ENCODE results near the gene WWC1. TPM values are rescaled to one million over a fixed set of nuclear protein-coding genes. Genes with fewer than 3 reads are reported as not detected.

The WWC1 gene
- total RNA-seq, 2 donors from 2014 or later, result 40.0 to 49.4 TPM

- Histone ChIP-seq H3K4me3 (no peak overlapping the region), H3K4me1 (peaks cover 28% of the 10 kb centered on the region), H3K27ac (peak overlapping the region in 2 of 4 donors; percentile 15 to 24), H3K27me3 (no peaks in the 10 kb centered on the region), H3K36me3 (replicated peaks in 1 of 2; ENCODE audit: insufficient read depth in 1 of 2, low read depth in 2 of 2) (no peaks in the 10 kb centered on the region), H3K9me3 (no peaks in the 10 kb centered on the region)
- no peak for TF ChIP-seq POLR2A (IDR thresholded peaks at IDR 0.05)
- TF ChIP-seq, protein P1, sequence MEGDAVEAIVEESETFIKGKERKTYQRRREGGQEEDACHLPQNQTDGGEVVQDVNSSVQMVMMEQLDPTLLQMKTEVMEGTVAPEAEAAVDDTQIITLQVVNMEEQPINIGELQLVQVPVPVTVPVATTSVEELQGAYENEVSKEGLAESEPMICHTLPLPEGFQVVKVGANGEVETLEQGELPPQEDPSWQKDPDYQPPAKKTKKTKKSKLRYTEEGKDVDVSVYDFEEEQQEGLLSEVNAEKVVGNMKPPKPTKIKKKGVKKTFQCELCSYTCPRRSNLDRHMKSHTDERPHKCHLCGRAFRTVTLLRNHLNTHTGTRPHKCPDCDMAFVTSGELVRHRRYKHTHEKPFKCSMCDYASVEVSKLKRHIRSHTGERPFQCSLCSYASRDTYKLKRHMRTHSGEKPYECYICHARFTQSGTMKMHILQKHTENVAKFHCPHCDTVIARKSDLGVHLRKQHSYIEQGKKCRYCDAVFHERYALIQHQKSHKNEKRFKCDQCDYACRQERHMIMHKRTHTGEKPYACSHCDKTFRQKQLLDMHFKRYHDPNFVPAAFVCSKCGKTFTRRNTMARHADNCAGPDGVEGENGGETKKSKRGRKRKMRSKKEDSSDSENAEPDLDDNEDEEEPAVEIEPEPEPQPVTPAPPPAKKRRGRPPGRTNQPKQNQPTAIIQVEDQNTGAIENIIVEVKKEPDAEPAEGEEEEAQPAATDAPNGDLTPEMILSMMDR (IDR thresholded peaks at IDR 0.05), result no peak
- peak; percentile 34 for ATAC-seq
- DNase-seq, result no peak
- WGBS, 2 donors, result 62 to 70% methylated on average over 2 of the region's 2 CpGs
- intact Hi-C loops (cut with DNase I), result no loop called here
These were observed 68.5 kb downstream of the WWC1 start for GRCh38 chr5:168359820-168360460.

DNA sequence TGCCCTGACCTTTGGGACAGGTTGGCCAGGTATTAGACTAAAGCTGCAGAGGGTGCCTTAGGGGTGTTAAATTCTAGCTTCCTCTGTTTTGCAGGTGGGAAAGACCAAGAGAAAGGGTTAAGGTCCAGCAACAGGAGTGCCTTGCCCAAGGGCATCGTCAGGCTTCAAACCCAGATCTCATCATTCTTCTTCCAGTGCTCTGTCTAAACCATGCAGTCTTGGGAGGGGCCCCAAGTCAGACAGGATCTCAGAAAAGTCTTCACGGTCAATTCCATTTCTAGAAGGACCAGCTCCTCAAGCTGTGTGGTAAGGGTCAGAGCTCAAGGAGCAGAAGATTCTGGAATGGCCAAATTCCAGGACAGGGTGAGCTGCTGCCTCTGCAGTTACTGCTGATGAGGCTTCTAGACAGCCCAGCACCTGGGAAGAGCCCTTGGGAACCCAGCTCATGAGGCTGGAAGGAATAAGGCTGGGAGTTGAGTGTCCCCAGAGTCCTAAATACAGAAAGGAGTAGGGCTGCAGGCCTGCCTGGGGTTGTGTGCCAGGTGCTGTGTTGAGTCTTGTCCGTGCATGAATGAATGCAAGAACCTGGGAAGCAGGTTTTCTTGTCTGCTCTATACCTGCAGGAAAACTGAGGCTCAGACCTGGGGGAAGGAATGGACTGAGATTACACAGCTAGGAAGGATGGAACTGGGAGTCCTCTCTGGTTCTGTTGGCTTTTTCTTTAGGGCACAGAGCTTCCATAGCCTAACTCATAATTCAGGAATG lies 69.3 kb downstream of the WWC1 start:
- H3K36me3 ChIP-seq (replicated peaks in 1 of 2; ENCODE audit: insufficient read depth in 1 of 2, low read depth in 2 of 2), result no peaks in the 10 kb centered on the region
- ATAC-seq, result no peak
- 72 to 80% methylated on average over 3 of the region's 3 CpGs for WGBS, 2 donors
- intact Hi-C loops (cut with DNase I), result no loop called here
- H3K27ac ChIP-seq, result peak overlapping the region in 1 of 4 donors; percentile 15
- DNase-seq, result no peak
- TF ChIP-seq, protein P1 (IDR thresholded peaks at IDR 0.05), result no peak
- TF ChIP-seq POLR2A (IDR thresholded peaks at IDR 0.05), result no peak
- H3K4me1 ChIP-seq, result peaks cover 35% of the 10 kb centered on the region
- H3K9me3 ChIP-seq, result no peaks in the 10 kb centered on the region
- H3K27me3 ChIP-seq, result no peaks in the 10 kb centered on the region
- H3K4me3 ChIP-seq, result no peak overlapping the region

- Histone ChIP-seq H3K4me1 (peaks cover 44% of the 10 kb centered on the region), H3K36me3 (replicated peaks in 1 of 2; ENCODE audit: insufficient read depth in 1 of 2, low read depth in 2 of 2) (no peaks in the 10 kb centered on the region), H3K4me3 (no peak overlapping the region), H3K27ac (peak overlapping the region in 3 of 4 donors; percentile 33 to 57 (median 52)), H3K9me3 (no peaks in the 10 kb centered on the region), H3K27me3 (no peaks in the 10 kb centered on the region)
- intact Hi-C loops (cut with DNase I), result no loop called here
- DNase-seq, result peak in 2 of 4 donors; percentile 21 to 37
- no peak for ATAC-seq
- WGBS, 2 donors, result 33 to 40% methylated on average over 3 of the region's 3 CpGs
- TF ChIP-seq, protein P1 (IDR thresholded peaks at IDR 0.05), result no peak
- TF ChIP-seq POLR2A (IDR thresholded peaks at IDR 0.05), result no peak
These were observed 70.8 kb downstream of the WWC1 start for GRCh38 chr5:168362097-168362885.

DNA sequence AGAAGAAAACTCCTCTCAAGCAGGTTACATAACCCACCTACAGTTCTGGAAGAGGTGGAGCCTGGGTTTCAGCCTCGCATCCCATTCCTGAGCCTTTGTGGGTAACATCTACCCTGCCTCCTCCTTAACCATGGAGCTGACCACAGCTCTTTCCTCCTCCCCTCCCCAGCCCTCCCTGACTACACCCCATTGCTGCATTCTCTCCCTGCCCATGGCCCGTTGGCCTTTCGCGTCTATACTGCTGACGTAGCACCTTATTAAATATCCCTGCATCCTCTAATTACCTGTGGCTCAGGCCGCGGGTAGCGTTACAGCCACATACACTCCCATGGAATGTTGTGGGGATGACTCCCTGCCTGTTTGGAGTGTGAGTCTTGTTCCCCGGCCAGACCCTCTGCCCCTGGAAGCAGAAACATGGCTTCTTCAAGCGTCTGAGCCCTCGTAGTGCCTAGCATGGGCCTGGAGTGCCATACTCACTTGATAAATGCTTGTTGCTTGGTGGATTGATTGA lies 72.8 kb downstream of the WWC1 start:
- intact Hi-C loops (cut with DNase I), result no loop called here
- Histone ChIP-seq H3K4me1 (peaks cover 40% of the 10 kb centered on the region), H3K27me3 (no peaks in the 10 kb centered on the region), H3K9me3 (no peaks in the 10 kb centered on the region), H3K27ac (peak overlapping the region; percentile 67 to 78 (median 72)), H3K36me3 (replicated peaks in 1 of 2; ENCODE audit: insufficient read depth in 1 of 2, low read depth in 2 of 2) (no peaks in the 10 kb centered on the region), H3K4me3 (no peak overlapping the region)
- TF ChIP-seq POLR2A (IDR thresholded peaks at IDR 0.05), result no peak
- TF ChIP-seq, protein P1 (IDR thresholded peaks at IDR 0.05), result no peak
- DNase-seq (no peak), ATAC-seq (no peak)
- 84 to 90% methylated on average over 9 to 11 of the region's 11 CpGs for WGBS, 2 donors

All from body of pancreas (tissue), 4 donors.